HG02973 (cell line): ENCODE results near the gene MYH11.
"Not testable (repeated sequence)": the region's sequence is repeated elsewhere in the genome, so short reads cannot be mapped to it uniquely, and the experiment has no call there.

ENCODE experiments used
- ATAC-seq: cut with Tn5 transposase; IDR thresholded peaks from one replicate; pipeline ENCODE4 v1.9.1; 2021; ENCODE audit warnings: moderate library complexity; ENCODE audit not compliant: unreplicated experiment

Gene MYH11

DNA sequence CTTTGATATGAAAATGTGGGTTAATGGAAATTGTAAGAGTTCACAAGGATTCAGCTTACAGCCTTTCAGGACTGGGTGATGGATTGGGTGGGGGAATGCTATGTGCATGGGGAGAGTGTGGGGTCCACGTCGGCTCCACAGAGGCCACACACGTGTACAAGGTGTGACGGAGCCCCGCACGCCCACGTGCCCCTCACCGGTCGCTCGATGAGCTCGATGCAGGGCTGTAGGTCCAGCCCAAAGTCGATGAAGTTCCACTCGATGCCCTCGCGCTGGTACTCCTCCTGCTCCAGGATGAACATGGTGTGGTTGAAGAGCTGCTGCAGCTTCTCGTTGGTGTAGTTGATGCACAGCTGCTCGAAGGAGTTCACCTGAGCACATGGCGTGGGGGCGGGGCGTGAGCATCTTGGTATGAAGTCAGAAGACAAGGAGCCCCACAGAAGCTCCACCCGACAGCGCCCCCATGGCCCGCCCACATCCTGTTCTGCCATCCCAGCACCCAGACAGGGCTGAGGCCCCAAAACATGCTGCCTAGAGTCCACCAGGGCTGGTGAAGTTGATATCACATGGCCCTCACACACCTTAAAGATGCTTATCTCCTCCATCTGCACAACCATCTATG is 99.1 kb downstream of the MYH11 start:
- ATAC-seq: no peak

DNA sequence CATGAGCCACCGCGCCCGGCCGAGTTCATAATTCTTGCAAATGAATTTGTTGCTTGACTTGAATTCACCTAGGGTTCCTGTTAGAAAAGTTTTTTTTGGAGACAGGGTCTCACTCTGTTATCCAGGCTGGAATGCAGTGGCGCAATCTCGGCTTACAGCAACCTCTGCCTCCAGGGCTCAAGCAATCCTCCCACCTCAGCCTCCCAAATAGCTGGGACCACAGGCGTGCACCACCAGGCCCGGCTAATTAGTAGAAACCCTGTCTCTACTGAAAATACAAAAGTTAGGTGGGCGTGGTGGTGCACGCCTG is 99.8 kb downstream of the MYH11 start:
- no peak for ATAC-seq

- ATAC-seq: no peak
Measured at GRCh38 chr16:15754821-15755534, 101.8 kb downstream of the MYH11 start.

DNA sequence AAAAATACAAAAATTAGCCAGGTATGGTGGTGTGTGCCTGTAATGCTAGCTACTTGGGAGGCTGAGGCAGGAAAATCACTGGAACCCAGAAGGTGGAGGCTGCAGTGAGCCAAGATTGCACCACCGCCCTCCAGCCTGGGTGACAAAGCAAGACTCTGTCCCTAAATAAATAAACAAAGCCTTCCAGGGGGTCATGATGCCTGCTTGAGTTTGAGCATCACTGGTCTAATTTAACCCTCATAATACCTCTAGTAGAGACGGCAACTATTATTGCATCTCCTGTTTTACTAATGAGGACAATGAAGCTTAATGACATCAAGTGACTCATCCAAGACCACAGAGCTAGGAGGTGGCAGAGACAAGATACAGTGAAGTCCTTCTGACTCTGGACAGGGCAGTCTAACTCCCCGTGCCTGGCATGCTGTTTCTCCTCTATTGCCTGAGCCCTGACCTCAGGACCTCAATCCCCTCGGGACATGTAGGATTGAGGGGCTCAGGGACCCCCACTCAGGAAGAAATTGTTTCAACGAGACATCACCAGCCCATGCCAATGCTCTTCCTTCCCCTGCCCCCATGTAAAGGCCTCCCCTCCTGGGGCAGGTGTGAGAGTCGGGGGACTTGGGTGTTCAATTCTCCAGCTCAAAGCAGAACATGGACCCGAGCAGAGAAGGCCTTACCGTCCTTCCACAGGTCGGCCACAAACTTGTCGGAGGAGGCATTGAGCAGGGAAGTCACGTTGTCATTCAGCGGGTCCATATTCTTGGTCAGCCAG is 103.9 kb downstream of the MYH11 start:
- no peak for ATAC-seq

- ATAC-seq: no peak
Measured at GRCh38 chr16:15751940-15752339, 104.9 kb downstream of the MYH11 start.

- ATAC-seq: no peak
Measured at GRCh38 chr16:15749985-15750384, 106.8 kb downstream of the MYH11 start.

GRCh38 chr16:15749371-15749770 is 107.5 kb downstream of the MYH11 start:
- ATAC-seq: no peak

DNA sequence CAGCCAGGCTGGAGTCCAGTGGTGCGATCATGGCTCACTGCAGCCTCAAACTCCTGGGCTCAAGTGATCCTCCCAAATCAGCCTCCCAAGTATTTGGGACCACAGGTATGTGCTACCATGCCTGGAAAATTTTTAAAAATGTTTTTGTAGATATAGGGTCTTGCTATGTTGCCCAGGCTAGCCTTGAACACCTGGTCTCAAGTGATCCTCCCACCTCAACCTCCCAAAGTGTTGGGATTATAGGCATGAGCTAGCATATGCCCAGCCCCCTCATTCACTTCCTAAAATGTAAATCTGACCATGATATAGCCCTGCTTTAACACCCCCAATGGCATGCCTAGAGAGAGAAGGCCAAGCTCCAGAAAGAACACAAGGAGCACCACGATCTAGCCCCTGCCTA is 108.2 kb downstream of the MYH11 start:
- no peak for ATAC-seq

DNA sequence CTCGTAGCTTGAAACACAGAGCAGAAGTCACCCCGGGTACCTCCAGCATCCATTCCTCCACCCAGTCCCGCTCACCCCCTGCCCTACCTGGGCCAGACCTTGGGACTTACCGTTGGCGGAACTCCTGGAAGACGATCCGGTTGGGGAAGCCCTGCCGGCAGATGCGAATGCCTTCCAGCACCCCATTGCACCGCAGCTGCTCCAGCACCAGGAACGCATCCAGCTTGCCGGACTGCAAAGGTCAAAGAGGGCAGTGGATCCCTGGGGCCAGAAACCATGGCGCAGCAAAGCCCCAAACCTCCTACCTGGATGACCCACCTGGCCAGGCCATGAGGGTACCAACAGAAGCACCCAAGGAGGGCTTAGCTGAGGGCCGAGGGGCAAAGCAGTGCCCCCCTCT is 108.9 kb downstream of the MYH11 start:
- no peak for ATAC-seq

DNA sequence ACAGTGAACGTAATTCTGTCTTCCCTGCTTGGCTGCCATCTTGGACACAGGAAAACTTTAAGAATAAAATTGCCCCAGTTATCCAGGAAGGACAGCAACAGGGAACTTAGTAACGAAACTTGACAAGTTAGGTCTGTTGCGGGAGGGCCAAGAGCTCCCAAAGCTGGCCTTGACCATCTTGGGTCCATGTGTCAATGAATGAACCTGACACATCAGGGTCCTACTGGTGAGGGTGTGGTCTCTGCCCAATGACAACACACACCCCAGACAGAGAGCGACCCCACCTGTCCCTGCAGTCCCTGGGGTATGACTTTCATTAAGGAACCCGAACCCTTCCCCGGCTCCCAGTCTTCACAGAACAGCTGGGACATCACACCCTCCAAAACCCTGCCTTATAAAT is 110.5 kb downstream of the MYH11 start:
- no peak for ATAC-seq

DNA sequence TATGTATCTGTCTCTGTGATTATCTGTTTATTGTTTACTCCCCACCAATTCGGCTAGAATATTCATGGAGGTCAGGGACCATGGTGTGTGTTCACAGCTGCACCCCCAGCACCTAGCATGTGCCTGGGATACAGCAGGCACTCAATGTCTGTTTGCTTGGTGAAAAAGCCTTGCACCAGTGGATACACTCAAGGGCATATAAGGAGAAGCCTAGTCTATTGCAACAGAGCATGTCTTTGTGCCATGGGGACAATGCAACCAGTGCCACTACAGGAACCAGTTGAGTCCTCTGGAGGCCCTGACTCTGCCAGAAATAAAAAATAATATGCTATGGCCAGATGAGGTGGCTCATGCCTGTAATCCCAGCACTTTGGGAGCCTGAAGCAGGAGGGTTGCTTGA is 113.2 kb downstream of the MYH11 start:
- no peak for ATAC-seq

GRCh38 chr16:15742716-15743115 is 114.1 kb downstream of the MYH11 start:
- no peak for ATAC-seq

GRCh38 chr16:15741207-15741871 is 115.5 kb downstream of the MYH11 start:
- ATAC-seq: no peak

DNA sequence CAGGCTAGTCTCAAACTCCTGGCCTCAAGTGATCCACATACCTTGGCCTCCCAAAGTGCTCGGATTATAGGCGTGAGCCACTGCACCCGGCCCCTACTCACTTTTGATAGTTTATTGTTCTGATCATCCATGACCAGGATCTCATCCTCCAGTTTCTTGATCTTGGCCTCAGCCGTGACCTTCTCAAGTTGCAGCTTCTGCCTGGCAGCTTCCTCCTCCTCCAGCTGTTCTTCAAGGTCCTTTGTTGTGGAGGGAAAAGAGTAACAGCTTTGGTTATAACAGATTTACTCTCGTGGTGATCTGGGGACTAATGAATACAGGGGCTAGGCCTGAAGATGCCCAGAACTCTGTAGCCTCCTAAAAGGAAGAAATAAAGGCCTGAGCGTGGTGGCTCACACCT is 116.9 kb downstream of the MYH11 start:
- ATAC-seq: no peak

GRCh38 chr16:15739464-15739863 is 117.4 kb downstream of the MYH11 start:
- ATAC-seq: no peak

GRCh38 chr16:15737140-15737644 is 119.6 kb downstream of the MYH11 start:
- ATAC-seq: no peak

DNA sequence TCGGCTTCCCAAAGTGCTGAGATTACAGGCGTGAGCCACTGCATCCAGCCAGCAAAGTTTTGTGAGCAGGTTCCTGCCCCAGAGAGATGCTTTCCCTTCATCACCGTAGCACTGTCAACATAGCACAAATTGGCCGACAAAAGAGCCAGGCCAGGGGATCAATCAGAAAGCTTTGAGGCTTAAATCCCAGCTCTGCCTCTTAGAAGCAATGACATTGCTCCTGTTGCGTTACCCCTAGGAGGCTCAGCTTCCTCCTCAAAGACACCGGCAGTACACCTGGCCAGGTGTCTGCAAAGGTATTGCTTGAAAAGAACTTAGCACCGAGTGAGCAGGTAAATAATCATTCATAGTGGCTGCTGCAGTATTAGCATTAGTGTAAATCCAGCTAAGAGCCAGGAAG is 120.3 kb downstream of the MYH11 start:
- no peak for ATAC-seq

DNA sequence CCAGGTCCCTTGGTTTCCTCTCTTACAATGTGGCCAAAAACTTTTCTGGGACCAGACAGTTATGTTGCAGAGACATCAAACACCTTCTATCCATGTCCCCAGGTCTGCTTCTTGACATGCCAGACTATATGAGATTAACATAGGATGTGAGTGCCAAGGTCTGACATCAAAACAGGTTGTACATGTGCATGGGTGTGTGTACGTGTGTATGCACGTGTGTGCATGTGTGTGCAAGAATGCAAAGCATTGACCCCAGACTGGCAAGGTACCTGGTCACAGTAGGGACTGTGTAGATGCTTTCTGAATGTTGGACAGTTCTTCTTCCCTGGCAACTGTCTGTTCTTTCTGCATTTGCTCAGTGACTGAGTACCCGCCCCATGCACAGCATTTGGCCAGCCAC is 121.2 kb downstream of the MYH11 start:
- ATAC-seq: no peak

DNA sequence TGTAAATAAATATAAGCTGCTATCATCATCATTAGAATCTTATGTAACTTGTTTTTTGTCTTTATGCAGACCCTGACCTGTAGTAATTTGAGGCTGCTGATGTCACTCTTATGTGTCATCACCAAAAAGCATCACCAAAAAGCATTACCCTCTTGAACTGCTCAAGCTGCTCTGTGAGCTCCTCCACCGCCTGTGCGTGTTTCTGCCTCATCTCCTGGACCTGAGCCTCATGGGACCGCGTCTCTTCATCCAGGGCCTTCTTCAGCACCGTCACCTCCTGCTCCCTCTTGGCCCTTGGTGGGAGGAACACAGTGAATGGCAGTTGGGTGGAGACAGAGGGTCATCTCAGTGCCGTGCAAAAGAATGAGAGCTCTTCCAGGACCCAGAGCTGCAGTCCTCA is 124.4 kb downstream of the MYH11 start:
- ATAC-seq: no peak

DNA sequence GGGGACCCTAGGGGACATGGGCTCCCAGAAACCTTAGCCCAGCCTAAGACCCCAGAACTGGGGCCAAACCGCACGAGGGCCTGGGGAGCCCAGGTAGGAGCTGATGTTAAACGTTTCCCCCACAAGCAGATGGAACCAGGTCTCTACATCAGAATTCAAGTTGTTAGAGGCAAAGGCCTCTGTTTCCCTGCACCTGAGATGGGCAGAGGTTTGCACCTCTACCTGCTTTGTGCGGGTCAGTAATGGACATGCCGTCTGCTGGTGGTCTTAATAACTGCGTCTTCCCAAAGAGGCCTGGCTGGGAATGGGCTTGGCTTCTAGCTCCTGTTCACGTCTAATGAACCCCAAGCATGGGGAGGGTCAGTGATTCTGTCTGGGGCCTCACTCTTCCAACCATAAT is 127.7 kb downstream of the MYH11 start:
- no peak for ATAC-seq

DNA sequence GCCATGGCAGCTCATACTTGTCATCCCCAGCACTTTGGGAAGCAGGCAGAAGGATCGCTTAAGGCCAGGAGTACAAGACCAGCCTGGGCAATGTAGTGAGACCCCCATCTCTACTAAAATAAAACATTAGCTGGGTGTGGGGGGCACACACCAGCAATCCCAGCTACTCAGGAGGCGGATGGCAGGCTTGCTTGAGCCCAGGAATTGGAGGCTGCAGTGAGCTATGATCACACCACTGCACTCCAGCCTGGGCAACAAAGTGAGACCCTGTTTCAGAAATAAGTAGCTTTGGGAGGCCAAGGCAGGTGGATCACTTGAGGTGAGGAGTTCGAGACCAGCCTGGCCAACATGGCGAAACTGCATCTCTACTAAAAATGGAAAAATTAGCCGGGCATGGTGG is 129.1 kb downstream of the MYH11 start:
- not testable (repeated sequence) for ATAC-seq

GRCh38 chr16:15726715-15727114 is 130.1 kb downstream of the MYH11 start:
- ATAC-seq: no peak
